HG02759 (cell line): ENCODE data around the gene TSPAN18.

Experiments used
- ATAC-seq: cut with Tn5 transposase; IDR thresholded peaks from one replicate; pipeline ENCODE4 v1.9.1; 2021; ENCODE audit warnings: mild to moderate bottlenecking, moderate library complexity; ENCODE audit not compliant: unreplicated experiment

Gene TSPAN18

GRCh38 chr11:44736791-44737190, 10.0 kb downstream of the TSPAN18 start:
- no peak for ATAC-seq

GRCh38 chr11:44737245-44738085, 10.7 kb downstream of the TSPAN18 start:
- no peak for ATAC-seq

- no peak for ATAC-seq
Observed at GRCh38 chr11:44738791-44739190, 12.0 kb downstream of the TSPAN18 start.

GRCh38 chr11:44740967-44741366, 14.2 kb downstream of the TSPAN18 start:
- ATAC-seq, result no peak

- ATAC-seq, result no peak
Observed at GRCh38 chr11:44741976-44742375, 15.2 kb downstream of the TSPAN18 start.

- ATAC-seq, result no peak
Observed at GRCh38 chr11:44742508-44743246, 15.9 kb downstream of the TSPAN18 start.

GRCh38 chr11:44743326-44743725, 16.6 kb downstream of the TSPAN18 start:
- no peak for ATAC-seq

- ATAC-seq, result no peak
Observed at GRCh38 chr11:44743959-44744557, 17.3 kb downstream of the TSPAN18 start.

- ATAC-seq, result no peak
Observed at GRCh38 chr11:44746894-44747293, 20.1 kb downstream of the TSPAN18 start.

GRCh38 chr11:44747316-44747715, 20.6 kb downstream of the TSPAN18 start:
- ATAC-seq, result no peak

- ATAC-seq, result no peak
Observed at GRCh38 chr11:44747836-44748235, 21.1 kb downstream of the TSPAN18 start.

- ATAC-seq, result no peak
Observed at GRCh38 chr11:44748606-44749005, 21.8 kb downstream of the TSPAN18 start.

- ATAC-seq, result no peak
Observed at GRCh38 chr11:44749189-44749588, 22.4 kb downstream of the TSPAN18 start.

GRCh38 chr11:44750551-44751465, 24.0 kb downstream of the TSPAN18 start:
- no peak for ATAC-seq

GRCh38 chr11:44752300-44752699, 25.5 kb downstream of the TSPAN18 start:
- ATAC-seq, result no peak

- no peak for ATAC-seq
Observed at GRCh38 chr11:44752713-44753112, 26.0 kb downstream of the TSPAN18 start.

GRCh38 chr11:44753961-44754645, 27.3 kb downstream of the TSPAN18 start:
- no peak for ATAC-seq

GRCh38 chr11:44754876-44755555, 28.3 kb downstream of the TSPAN18 start:
- ATAC-seq, result no peak
